HCT116 (cell line): ENCODE results near the gene OR52B6. TPM values are rescaled to one million over a fixed set of nuclear protein-coding genes. Genes with fewer than 3 reads are reported as not detected.
A peak's percentile ranks its signal among the peaks of the same experiment; 100 is the strongest.

Experiments used
- ATAC-seq: fragments of 200-7000 bp; cut with Tn5 transposase; 2 replicates; pipeline ENCODE4 v1.9.1; 2020; ENCODE audit warnings: mild to moderate bottlenecking, moderate library complexity
- Bru-seq: library from RNA; stranded (reverse); fragments of 400-500 nt; gene quantifications from one replicate; lab custom pipeline; 2021; lab: Mats Ljungman, UMichigan
- BruChase-seq, 2 experiments: library from RNA; stranded (reverse); fragments of 400-500 nt; gene quantifications; one replicate each; lab custom pipeline; 2021; lab: Mats Ljungman, UMichigan
- BruUV-seq: library from RNA; stranded (reverse); fragments of 400-500 nt; replicated peaks from 2 replicates; lab custom pipeline; 2021; lab: Mats Ljungman, UMichigan
- CTCF ChIA-PET: fragments of 300-600 bp; sonication (Branson Sonifier 250); formaldehyde crosslinking; loops from one replicate; lab custom pipeline; 2021; ENCODE audit warnings: antibody characterized with exemption; lab: Charles Lee
- POLR2A ChIA-PET: fragments of 300-600, 350-600 bp; sonication (Branson Sonifier 250); formaldehyde crosslinking; loops from one replicate; lab custom pipeline; 2021; ENCODE audit warnings: antibody characterized with exemption; lab: Charles Lee
- RAD21 ChIA-PET, 2 experiments: fragments of 300-600 bp; sonication (Branson Sonifier 250); formaldehyde crosslinking; loops; one replicate each; lab custom pipeline; 2023; ENCODE audit warnings: low total read pairs in 2 of 2; ENCODE audit not compliant: uncharacterized antibody in 2 of 2, unreplicated experiment in 2 of 2, low non-redundant PET in 1 of 2; lab: Charles Lee
- DNase-seq: peaks from one replicate; pipeline ENCODE4 v3.0.0-alpha.2; 2010; ENCODE audit warnings: low read depth, low spot score
- H2AFZ ChIP-seq: fragments of 200-600 bp; shearing (Covaris generic), sonication (generic); 2 replicates; pipeline ENCODE4 v1.6.1; 2017; ENCODE audit warnings: low read depth, mixed run types, mixed read lengths, antibody characterized with exemption, low read length; ENCODE audit not compliant: poor library complexity, severe bottlenecking
- H3K27ac ChIP-seq: 2 replicates; pipeline ENCODE4 v1.5.1; 2012; ENCODE audit warnings: low read depth, low read length
- H3K27me3 ChIP-seq: fragments of 200-600 bp; sonication (generic); 2 replicates; pipeline ENCODE4 v1.6.1; 2016; ENCODE audit warnings: mixed run types, low read length, mixed read lengths; ENCODE audit not compliant: insufficient read depth
- H3K36me3 ChIP-seq, 2 experiments: fragments of 200-500 bp in 1 of 2; fragments of 200-600 bp in 1 of 2; sonication (Bioruptor generic) in 1 of 2; sonication (generic) in 1 of 2; 2 replicates each; pipeline versions ENCODE4 v1.5.1 to v1.6.1; 2014 to 2016; ENCODE audit warnings: low read length in 2 of 2, inconsistent platforms in 1 of 2, mixed read lengths in 1 of 2, mixed run types in 1 of 2; ENCODE audit not compliant: insufficient read depth in 2 of 2, control insufficient read depth in 1 of 2
- H3K4me1 ChIP-seq, 2 experiments: fragments of 200-600 bp in 1 of 2; sonication (generic) in 1 of 2; 2 replicates each; pipeline versions ENCODE4 v1.5.1 to v1.6.1; 2012 to 2017; ENCODE audit warnings: low read length in 2 of 2, inconsistent platforms in 1 of 2, mild to moderate bottlenecking in 1 of 2, mixed read lengths in 1 of 2, mixed run types in 1 of 2, moderate library complexity in 1 of 2; ENCODE audit not compliant: insufficient read depth in 2 of 2, control insufficient read depth in 1 of 2
- H3K4me2 ChIP-seq: fragments of 200-600 bp; sonication (generic); 2 replicates; pipeline ENCODE4 v1.6.1; 2017; ENCODE audit warnings: mixed run types, low read length, mixed read lengths
- H3K4me3 ChIP-seq, 2 experiments: fragments of 200-600 bp in 1 of 2; sonication (generic) in 1 of 2; replicated peaks in 1 of 2; 2 replicates each; pipeline ENCODE4 v1.5.1; 2011 to 2016; ENCODE audit warnings: low read length in 2 of 2, control low read depth in 1 of 2, low read depth in 1 of 2, mild to moderate bottlenecking in 1 of 2, mixed read lengths in 1 of 2, mixed run types in 1 of 2
- H3K79me2 ChIP-seq: fragments of 200-600 bp; sonication (generic); 2 replicates; pipeline ENCODE4 v1.6.1; 2017; ENCODE audit warnings: mild to moderate bottlenecking, mixed run types, low read length, moderate library complexity, mixed read lengths; ENCODE audit not compliant: insufficient read depth
- H3K9ac ChIP-seq: fragments of 200-600 bp; sonication (generic); 2 replicates; pipeline ENCODE4 v1.6.1; 2016; ENCODE audit warnings: low read length, mixed read lengths
- H3K9me2 ChIP-seq: fragments of 200-600 bp; sonication (generic), shearing (Covaris generic); 2 replicates; pipeline ENCODE4 v1.6.1; 2017; ENCODE audit warnings: mixed run types, mild to moderate bottlenecking, moderate library complexity; ENCODE audit not compliant: insufficient read depth
- H3K9me3 ChIP-seq, 2 experiments: fragments of 200-500 bp in 1 of 2; fragments of 200-600 bp in 1 of 2; sonication (Bioruptor generic) in 1 of 2; sonication (generic) in 1 of 2; 2 replicates each; pipeline ENCODE4 v1.6.1; 2014 to 2017; ENCODE audit warnings: low read length in 2 of 2, mixed read lengths in 2 of 2, inconsistent platforms in 1 of 2, low read depth in 1 of 2, mild to moderate bottlenecking in 1 of 2, mixed run types in 1 of 2, moderate library complexity in 1 of 2; ENCODE audit not compliant: control insufficient read depth in 1 of 2, insufficient read depth in 1 of 2
- H4K20me1 ChIP-seq: fragments of 200-600 bp; sonication (generic), shearing (Covaris generic); 2 replicates; pipeline ENCODE4 v1.6.1; 2017; ENCODE audit warnings: mixed run types, mild to moderate bottlenecking, moderate library complexity; ENCODE audit not compliant: insufficient read depth
- CEBPB ChIP-seq: IDR thresholded peaks from 2 replicates; pipeline ENCODE4 v1.6.1; 2012; ENCODE audit warnings: low read depth
- ELF1 ChIP-seq: IDR thresholded peaks from 2 replicates; pipeline ENCODE4 v1.6.1; 2012; ENCODE audit warnings: low read depth, borderline replicate concordance
- EZH2 ChIP-seq: fragments of 200-600 bp; sonication (generic); IDR thresholded peaks from 2 replicates; pipeline ENCODE4 v1.6.1; 2017; ENCODE audit warnings: antibody characterized with exemption, mixed run types
- FOSL1 ChIP-seq: IDR thresholded peaks from 2 replicates; pipeline ENCODE4 v1.6.1; 2012; ENCODE audit warnings: low read depth
- JUND ChIP-seq: IDR thresholded peaks from 2 replicates; pipeline ENCODE4 v1.6.1; 2012
- RAD21 ChIP-seq: IDR thresholded peaks from 2 replicates; pipeline ENCODE4 v1.6.1; 2012; ENCODE audit warnings: low read depth, mild to moderate bottlenecking
- SIN3A ChIP-seq: IDR thresholded peaks from 2 replicates; pipeline ENCODE4 v1.6.1; 2012; ENCODE audit warnings: low read depth
- SP1 ChIP-seq: IDR thresholded peaks from 2 replicates; pipeline ENCODE4 v1.6.1; 2012; ENCODE audit warnings: low read depth
- SRF ChIP-seq: IDR thresholded peaks from 2 replicates; pipeline ENCODE4 v1.6.1; 2012; ENCODE audit warnings: low read depth
- YY1 ChIP-seq: IDR thresholded peaks from 2 replicates; pipeline ENCODE4 v1.6.1; 2011; ENCODE audit warnings: low read length, low read depth, moderate library complexity, mild to moderate bottlenecking; ENCODE audit not compliant: insufficient replicate concordance; ENCODE audit errors: extremely low read depth
- ZFX ChIP-seq: fragments of 450-650 bp; IDR thresholded peaks from 2 replicates; pipeline ENCODE4 v1.6.1; 2017
- ZNF274 ChIP-seq: fragments of 200-500 bp; sonication (Bioruptor generic); IDR thresholded peaks from 2 replicates; pipeline ENCODE4 v1.6.1; 2014; ENCODE audit warnings: mild to moderate bottlenecking, low read depth, low read length, inconsistent platforms
- intact Hi-C: fragments of 100-400 bp; cut with micrococcal nuclease; formaldehyde crosslinking; loops from 2 replicates; pipeline ENCODE4 v1.10.0; 2022
- long read RNA-seq: library from polyadenylated mRNA; unstranded; transcript quantifications from one replicate; pipeline ENCODE4 v2.0.0, GENCODE V29; 2021; ENCODE audit not compliant: unreplicated experiment
- polyA plus RNA-seq: library from polyadenylated mRNA; unstranded; fragments of >200 nt; gene quantifications from 2 replicates; pipeline ENCODE4 v1.2.1, GENCODE V29; 2012; ENCODE audit warnings: missing spikeins
- total RNA-seq: library from RNA; stranded (reverse); gene quantifications from one replicate; pipeline ENCODE4 v1.2.1, GENCODE V29; 2021; ENCODE audit not compliant: unreplicated experiment
- TF ChIP-seq, protein P1 (sequence below): IDR thresholded peaks from 2 replicates; pipeline ENCODE4 v1.6.1; 2012; ENCODE audit warnings: low read depth

Gene OR52B6, protein sequence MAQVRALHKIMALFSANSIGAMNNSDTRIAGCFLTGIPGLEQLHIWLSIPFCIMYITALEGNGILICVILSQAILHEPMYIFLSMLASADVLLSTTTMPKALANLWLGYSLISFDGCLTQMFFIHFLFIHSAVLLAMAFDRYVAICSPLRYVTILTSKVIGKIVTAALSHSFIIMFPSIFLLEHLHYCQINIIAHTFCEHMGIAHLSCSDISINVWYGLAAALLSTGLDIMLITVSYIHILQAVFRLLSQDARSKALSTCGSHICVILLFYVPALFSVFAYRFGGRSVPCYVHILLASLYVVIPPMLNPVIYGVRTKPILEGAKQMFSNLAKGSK
- total RNA-seq (not detected), Bru-seq, nascent RNA (not detected), BruChase-seq, experiment 1, labeled RNA remaining after a 6-hour chase (not detected), BruChase-seq, experiment 2, labeled RNA remaining after a 2-hour chase (not detected)
- polyA plus RNA-seq = not detected in 2 replicates
- long read RNA-seq = 0 reads

DNA sequence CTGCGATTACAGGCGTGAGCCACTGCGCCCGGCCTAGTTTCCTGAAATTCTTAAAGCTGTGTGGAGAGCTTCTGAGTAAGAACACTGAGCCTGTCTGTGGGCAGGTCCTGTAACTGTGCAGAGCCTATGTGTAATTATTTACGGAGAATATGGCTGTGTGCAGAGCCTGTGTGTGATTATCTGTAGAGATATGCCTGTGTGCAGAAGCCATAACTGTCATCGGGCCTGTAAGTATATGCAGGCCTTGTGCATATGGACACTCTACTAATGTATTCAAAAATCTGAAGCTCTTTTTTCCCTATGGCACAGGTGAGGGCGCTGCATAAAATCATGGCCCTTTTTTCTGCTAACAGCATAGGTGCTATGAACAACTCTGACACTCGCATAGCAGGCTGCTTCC is at the start of gene OR52B6:
Gene OR52B6 (plus strand): TSS at position 301 of the 400 bp plus-strand sequence. CDS start 0 bp downstream, at position 301.
- Histone ChIP-seq H3K27me3 (peaks cover 20% of the 10 kb centered on the region; the same call in 1 of the 2 replicates), H3K27ac (no peak within 1 kb of the TSS), H4K20me1 (no peaks in the 10 kb centered on the region), H3K9ac (no peak within 1 kb of the TSS), H3K79me2 (no peaks in the 10 kb centered on the region), H3K4me3 (no peak within 1 kb of the TSS), H3K9me2 (no peaks in the 10 kb centered on the region), H3K4me2 (no peak within 1 kb of the TSS), H2AFZ (no peak within 1 kb of the TSS), H3K9me3 (no peaks in the 10 kb centered on the region), H3K36me3 (no peaks in the 10 kb centered on the region), H3K4me1 (no peaks in the 10 kb centered on the region)
- BruUV-seq = no TSS peak
- ATAC-seq = 0 out of 2 replicates have a peak, but pooled peaks have one; percentile 25
- intact Hi-C loops = no loop called here
- CTCF ChIA-PET = no interaction called here
- RAD21 ChIA-PET = no interaction called here
- TF ChIP-seq EZH2 = no peak
- no peak for TF ChIP-seq JUND
- TF ChIP-seq CEBPB = no peak
- TF ChIP-seq ZFX = no peak
- TF ChIP-seq ELF1 = no peak
- TF ChIP-seq FOSL1 = no peak
- no peak for TF ChIP-seq SRF
- TF ChIP-seq YY1 = no peak
- no peak for TF ChIP-seq RAD21
- TF ChIP-seq ZNF274 = no peak
- TF ChIP-seq, protein P1, sequence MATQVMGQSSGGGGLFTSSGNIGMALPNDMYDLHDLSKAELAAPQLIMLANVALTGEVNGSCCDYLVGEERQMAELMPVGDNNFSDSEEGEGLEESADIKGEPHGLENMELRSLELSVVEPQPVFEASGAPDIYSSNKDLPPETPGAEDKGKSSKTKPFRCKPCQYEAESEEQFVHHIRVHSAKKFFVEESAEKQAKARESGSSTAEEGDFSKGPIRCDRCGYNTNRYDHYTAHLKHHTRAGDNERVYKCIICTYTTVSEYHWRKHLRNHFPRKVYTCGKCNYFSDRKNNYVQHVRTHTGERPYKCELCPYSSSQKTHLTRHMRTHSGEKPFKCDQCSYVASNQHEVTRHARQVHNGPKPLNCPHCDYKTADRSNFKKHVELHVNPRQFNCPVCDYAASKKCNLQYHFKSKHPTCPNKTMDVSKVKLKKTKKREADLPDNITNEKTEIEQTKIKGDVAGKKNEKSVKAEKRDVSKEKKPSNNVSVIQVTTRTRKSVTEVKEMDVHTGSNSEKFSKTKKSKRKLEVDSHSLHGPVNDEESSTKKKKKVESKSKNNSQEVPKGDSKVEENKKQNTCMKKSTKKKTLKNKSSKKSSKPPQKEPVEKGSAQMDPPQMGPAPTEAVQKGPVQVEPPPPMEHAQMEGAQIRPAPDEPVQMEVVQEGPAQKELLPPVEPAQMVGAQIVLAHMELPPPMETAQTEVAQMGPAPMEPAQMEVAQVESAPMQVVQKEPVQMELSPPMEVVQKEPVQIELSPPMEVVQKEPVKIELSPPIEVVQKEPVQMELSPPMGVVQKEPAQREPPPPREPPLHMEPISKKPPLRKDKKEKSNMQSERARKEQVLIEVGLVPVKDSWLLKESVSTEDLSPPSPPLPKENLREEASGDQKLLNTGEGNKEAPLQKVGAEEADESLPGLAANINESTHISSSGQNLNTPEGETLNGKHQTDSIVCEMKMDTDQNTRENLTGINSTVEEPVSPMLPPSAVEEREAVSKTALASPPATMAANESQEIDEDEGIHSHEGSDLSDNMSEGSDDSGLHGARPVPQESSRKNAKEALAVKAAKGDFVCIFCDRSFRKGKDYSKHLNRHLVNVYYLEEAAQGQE = no peak
- TF ChIP-seq SIN3A = no peak
- no peak for TF ChIP-seq SP1
- POLR2A ChIA-PET = no interaction called here
- DNase-seq = no peak
